ENCODE data around the gene SLC27A1. TPM values are rescaled to one million over a fixed set of nuclear protein-coding genes. Genes with fewer than 3 reads are reported as not detected.

SLC27A1 gene
- total and polyA plus RNA-seq, 2 donors (not counting 3 experiments of a cell fraction or from before 2014, with no cell fraction given): 10.4 to 13.5 TPM

GRCh38 chr19:17527326-17527725 is 57.0 kb downstream of the SLC27A1 start:
- no peak overlapping the region for H3K4me2 ChIP-seq (ENCODE audit: insufficient read depth, low read length)
- TF ChIP-seq POLR2AphosphoS5 (IDR thresholded peaks at IDR 0.05; ENCODE audit: insufficient read depth, low read depth, low read length): no peak
- peaks cover 8% of the 10 kb centered on the region for H3K4me1 ChIP-seq (ENCODE audit: control insufficient read depth, extremely low read depth, insufficient read depth, low read length)
- no peaks in the 10 kb centered on the region for H3K9me3 ChIP-seq (replicated peaks; ENCODE audit: control insufficient read depth, insufficient read depth, low read length)
- ChIA-PET POLR2A (no interaction called here), CTCF (interaction anchor here (1.3 to 1.5 kb wide), 2 partner anchors 10 to 31 kb away, joined by 3 read pairs; no protein-coding TSS in a partner anchor)
- H3K79me2 ChIP-seq (ENCODE audit: control insufficient read depth, insufficient read depth, low read length): no peaks in the 10 kb centered on the region
- H3K27me3 ChIP-seq (ENCODE audit: control insufficient read depth in 2 of 2, insufficient read depth in 2 of 2, low read length in 2 of 2): peaks cover 2% of the 10 kb centered on the region in 2 experiments
- dilution Hi-C loops (cut with MboI; ENCODE audit: extremely low pct_ligation_motif_present, low sequenced_read_pairs): no loop called here
- H3K9me1 ChIP-seq (replicated peaks; ENCODE audit: control insufficient read depth, extremely low read depth, insufficient read depth, low read length): no peaks in the 10 kb centered on the region
- no peaks in the 10 kb centered on the region for H3K36me3 ChIP-seq (ENCODE audit: control insufficient read depth in 2 of 2, extremely low read depth in 1 of 2, insufficient read depth in 2 of 2, low read length in 2 of 2)
- intact Hi-C loops (cut with micrococcal nuclease): no loop called here
- H3K4me3 ChIP-seq (replicated peaks in 1 of 3; ENCODE audit: insufficient read depth in 1 of 3, low read depth in 1 of 3, low read length in 3 of 3): no peak overlapping the region
- H4K20me1 ChIP-seq (replicated peaks; ENCODE audit: control insufficient read depth, extremely low read depth, insufficient read depth, low read length): no peaks in the 10 kb centered on the region
- no TSS peak for BruUV-seq (replicated peaks)
- H3K27ac ChIP-seq (ENCODE audit: insufficient read depth, low read depth, low read length): no peak overlapping the region
- no peak overlapping the region for H2AFZ ChIP-seq (ENCODE audit: low read depth, low read length)
- no peak for FAIRE-seq
- DNase-seq (ENCODE audit: low read depth, low spot score): no peak
- no peak overlapping the region for H3K9ac ChIP-seq (replicated peaks; ENCODE audit: extremely low read depth, insufficient read depth, low read length)

GRCh38 chr19:17528610-17529009 is 58.3 kb downstream of the SLC27A1 start:
- ChIA-PET POLR2A (interaction anchor here (1.5 kb wide), 1 partner anchor 17 kb away, joined by 3 read pairs; the partner anchor contains the start of gene PGLS), CTCF (interaction anchor here (1.5 to 3.1 kb wide), 2 partner anchors 11 to 45 kb away, joined by 3 to 11 read pairs; no protein-coding TSS in a partner anchor)
- Histone ChIP-seq H3K27me3 (ENCODE audit: control insufficient read depth in 2 of 2, insufficient read depth in 2 of 2, low read length in 2 of 2) (peaks cover 2% of the 10 kb centered on the region in 2 experiments), H3K4me3 (replicated peaks in 1 of 3; ENCODE audit: insufficient read depth in 1 of 3, low read depth in 1 of 3, low read length in 3 of 3) (no peak overlapping the region), H3K9ac (replicated peaks; ENCODE audit: extremely low read depth, insufficient read depth, low read length) (no peak overlapping the region), H3K36me3 (ENCODE audit: control insufficient read depth in 2 of 2, extremely low read depth in 1 of 2, insufficient read depth in 2 of 2, low read length in 2 of 2) (no peaks in the 10 kb centered on the region), H3K9me1 (replicated peaks; ENCODE audit: control insufficient read depth, extremely low read depth, insufficient read depth, low read length) (no peaks in the 10 kb centered on the region), H3K79me2 (ENCODE audit: control insufficient read depth, insufficient read depth, low read length) (no peaks in the 10 kb centered on the region), H3K27ac (ENCODE audit: insufficient read depth, low read depth, low read length) (no peak overlapping the region), H3K9me3 (replicated peaks; ENCODE audit: control insufficient read depth, insufficient read depth, low read length) (no peaks in the 10 kb centered on the region), H4K20me1 (replicated peaks; ENCODE audit: control insufficient read depth, extremely low read depth, insufficient read depth, low read length) (no peaks in the 10 kb centered on the region), H2AFZ (ENCODE audit: low read depth, low read length) (no peak overlapping the region), H3K4me1 (ENCODE audit: control insufficient read depth, extremely low read depth, insufficient read depth, low read length) (no peaks in the 10 kb centered on the region), H3K4me2 (ENCODE audit: insufficient read depth, low read length) (no peak overlapping the region)
- FAIRE-seq: no peak
- BruUV-seq (replicated peaks): no TSS peak
- dilution Hi-C loops (cut with MboI; ENCODE audit: extremely low pct_ligation_motif_present, low sequenced_read_pairs): no loop called here
- TF ChIP-seq POLR2AphosphoS5 (IDR thresholded peaks at IDR 0.05; ENCODE audit: insufficient read depth, low read depth, low read length) (no peak), MYC (IDR thresholded peaks at IDR 0.05; ENCODE audit: low read depth, low read length) (no peak), MAX (IDR thresholded peaks at IDR 0.05; ENCODE audit: insufficient read depth, insufficient read length) (no peak), EZH2 (IDR thresholded peaks at IDR 0.05; ENCODE audit: borderline replicate concordance, low read depth, low read length, severe bottlenecking) (no peak), POLR2A (IDR thresholded peaks at IDR 0.05; ENCODE audit: low read depth, low read length) (no peak), JUN (IDR thresholded peaks at IDR 0.05; ENCODE audit: borderline replicate concordance, insufficient read depth, insufficient read length, low read depth) (no peak)
- intact Hi-C loops (cut with micrococcal nuclease): no loop called here
- no peak for DNase-seq (ENCODE audit: low read depth, low spot score)

Measured in endothelial cell of umbilical vein (primary cell).